8988T (cell line): Measurements from ENCODE around the gene VSTM1.
A peak's percentile ranks its signal among the peaks of the same experiment; 100 is the strongest.

Experiments used
- DNase-seq: peaks from one replicate; pipeline ENCODE4 v3.0.0; 2011

Gene VSTM1

GRCh38 chr19:54009440-54009839, 54.3 kb downstream of the VSTM1 start:
- no peak for DNase-seq

- no peak for DNase-seq
Observed at GRCh38 chr19:54002495-54003315, 61.0 kb downstream of the VSTM1 start.

- DNase-seq = no peak
Observed at GRCh38 chr19:54001496-54001895, 62.2 kb downstream of the VSTM1 start.

DNA sequence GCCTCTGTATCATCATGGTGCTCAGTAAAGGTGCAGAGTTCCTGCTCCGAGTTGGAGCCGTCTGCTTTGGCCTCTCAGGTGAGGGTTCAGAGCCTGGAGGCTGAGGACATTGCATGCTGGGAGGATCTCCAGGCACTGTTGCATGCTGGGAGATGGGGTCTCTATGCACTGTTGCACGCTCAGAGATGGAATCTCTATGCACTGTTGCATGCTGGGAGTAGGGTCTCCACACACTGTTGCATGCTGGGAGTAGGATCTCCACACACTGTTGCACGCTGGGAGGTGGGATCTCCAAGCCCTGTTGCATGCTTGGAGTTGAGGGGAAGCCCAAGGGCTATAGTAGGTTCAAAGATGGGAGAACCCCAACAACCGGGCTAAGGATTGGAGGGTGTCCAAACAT, 64.0 kb downstream of the VSTM1 start:
- no peak for DNase-seq

DNA sequence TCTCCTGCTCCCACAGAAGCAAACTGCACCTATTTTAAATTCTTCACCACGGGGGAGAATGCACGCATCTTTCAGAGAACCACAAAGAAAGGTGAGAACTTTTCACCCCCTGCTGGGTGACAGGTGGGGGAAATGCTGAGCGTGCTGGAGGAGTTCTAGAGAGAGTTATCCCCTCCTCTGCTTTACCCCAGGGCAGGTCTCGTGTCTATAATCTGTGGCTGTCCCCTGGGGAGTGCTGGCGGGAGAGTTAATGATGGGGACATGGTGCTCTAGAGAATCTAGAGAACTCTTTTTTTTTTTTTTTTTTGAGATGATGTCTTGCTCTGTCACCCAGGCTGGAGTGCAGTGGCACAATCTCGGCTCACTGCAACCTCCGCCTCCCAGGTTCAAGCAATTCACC, 65.5 kb downstream of the VSTM1 start:
- DNase-seq = no peak

GRCh38 chr19:53994811-53995210, 68.9 kb downstream of the VSTM1 start:
- no peak for DNase-seq

- DNase-seq = no peak
Observed at GRCh38 chr19:53993448-53993847, 70.2 kb downstream of the VSTM1 start.

DNA sequence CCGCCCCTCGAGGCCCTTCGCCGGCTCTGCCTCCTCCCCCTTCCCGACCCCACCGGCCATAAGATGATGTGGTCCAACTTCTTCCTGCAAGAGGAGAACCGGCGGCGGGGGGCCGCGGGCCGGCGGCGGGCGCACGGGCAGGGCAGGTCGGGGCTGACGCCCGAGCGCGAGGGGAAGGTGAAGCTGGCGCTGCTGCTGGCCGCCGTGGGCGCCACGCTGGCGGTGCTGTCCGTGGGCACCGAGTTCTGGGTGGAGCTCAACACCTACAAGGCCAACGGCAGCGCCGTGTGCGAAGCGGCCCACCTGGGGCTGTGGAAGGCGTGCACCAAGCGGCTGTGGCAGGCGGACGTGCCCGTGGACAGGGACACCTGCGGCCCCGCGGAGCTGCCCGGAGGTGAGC, 70.9 kb downstream of the VSTM1 start:
- DNase-seq = no peak

DNA sequence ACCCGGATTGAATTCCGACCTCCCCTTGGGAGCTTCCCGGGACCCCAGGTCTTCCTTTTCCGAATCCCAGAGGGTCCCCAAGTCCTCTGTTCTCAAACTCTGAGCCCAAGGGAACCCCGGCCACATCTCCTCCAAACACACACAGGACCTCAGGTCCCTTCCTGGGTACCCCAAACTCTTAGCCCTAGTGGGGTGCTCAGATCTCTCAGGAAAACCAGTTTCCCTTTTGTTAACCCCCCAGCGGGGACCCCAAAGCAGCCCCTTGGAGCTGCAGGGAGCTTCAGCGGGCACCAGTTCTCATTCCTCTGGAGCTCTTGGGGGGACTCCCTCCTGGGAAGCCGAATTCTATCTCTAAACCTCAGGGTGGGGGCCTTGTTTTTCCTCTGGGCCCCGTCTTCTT, 71.5 kb downstream of the VSTM1 start:
- no peak for DNase-seq

- DNase-seq = peak; percentile 75
Observed at GRCh38 chr19:53991224-53992113, 72.2 kb downstream of the VSTM1 start, which contains the start of gene CACNG6. TSS of gene CACNG6 (plus strand) at chr19:53991637. CDS start at chr19:53992878, 1,241 bp downstream.
